ENCODE measurements around the gene SELENOS.

The SELENOS gene

DNA sequence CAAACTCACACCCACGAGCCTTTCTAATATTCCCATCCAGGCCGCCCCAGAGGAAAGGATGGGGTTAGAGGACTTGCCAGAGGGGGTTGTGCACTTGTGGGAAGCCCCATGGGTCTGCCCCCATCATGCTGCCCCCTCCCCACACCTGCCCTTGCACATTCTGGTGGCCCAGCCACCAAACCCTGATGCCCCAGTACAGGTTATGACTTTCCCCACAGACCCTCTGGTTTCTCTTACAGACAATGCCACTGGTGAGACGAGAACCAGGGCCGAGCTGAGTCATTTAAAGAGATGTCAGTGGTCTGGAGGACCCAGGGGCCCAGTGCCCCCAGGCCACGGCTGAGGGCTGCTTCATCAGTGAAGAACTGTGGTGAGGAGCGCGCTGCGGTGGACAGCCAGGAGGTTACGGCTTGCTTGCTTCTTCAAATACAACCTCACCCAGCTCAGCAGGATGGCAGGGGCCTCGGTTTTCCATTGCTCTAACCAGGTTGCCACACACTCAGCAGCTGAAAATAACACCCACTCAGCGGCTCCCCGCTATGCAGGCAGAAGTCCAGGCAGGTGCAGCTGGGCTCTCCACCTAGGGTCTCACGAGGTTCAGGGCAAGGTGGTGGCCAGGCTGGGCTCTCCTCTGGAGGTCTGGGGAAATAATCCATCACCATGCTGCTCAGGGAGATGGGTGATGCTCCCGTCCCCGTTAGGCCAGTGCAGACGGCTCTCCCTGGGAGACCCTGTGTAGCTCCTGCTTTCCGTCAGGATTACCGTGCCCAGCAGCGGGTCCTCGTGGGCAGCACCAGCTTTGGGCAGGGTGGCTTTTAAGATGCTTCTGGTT is 31.5 kb upstream of the SELENOS start:
- TF ChIP-seq POLR2AphosphoS5 (IDR thresholded peaks at IDR 0.05; ENCODE audit: low read depth): no peak
- TF ChIP-seq SPI1 (IDR thresholded peaks at IDR 0.05; ENCODE audit: borderline replicate concordance, low read depth): no peak
- no peak for TF ChIP-seq GABPA (IDR thresholded peaks at IDR 0.05; ENCODE audit: low read depth)
- TF ChIP-seq CTCF (IDR thresholded peaks at IDR 0.05; ENCODE audit: insufficient read depth, low read length): no peak
- no peak for TF ChIP-seq REST (IDR thresholded peaks at IDR 0.05; ENCODE audit: insufficient replicate concordance, low read depth)
- Histone ChIP-seq H3K27ac (replicated peaks) (no peak overlapping the region), H3K4me3 (replicated peaks; ENCODE audit: insufficient read depth, low read length) (no peak overlapping the region), H3K27me3 (ENCODE audit: insufficient read depth, poor library complexity, severe bottlenecking) (no peaks in the 10 kb centered on the region)
- DNase-seq (ENCODE audit: low read depth in 1 of 2, low spot score in 1 of 2): no peak

- TF ChIP-seq CTCF (IDR thresholded peaks at IDR 0.05; ENCODE audit: insufficient read depth, low read length): no peak
- TF ChIP-seq SPI1 (IDR thresholded peaks at IDR 0.05; ENCODE audit: borderline replicate concordance, low read depth): no peak
- TF ChIP-seq GABPA (IDR thresholded peaks at IDR 0.05; ENCODE audit: low read depth): no peak
- TF ChIP-seq POLR2AphosphoS5 (IDR thresholded peaks at IDR 0.05; ENCODE audit: low read depth): no peak
- TF ChIP-seq REST (IDR thresholded peaks at IDR 0.05; ENCODE audit: insufficient replicate concordance, low read depth): no peak
- Histone ChIP-seq H3K27me3 (ENCODE audit: insufficient read depth, poor library complexity, severe bottlenecking) (no peaks in the 10 kb centered on the region), H3K27ac (replicated peaks) (no peak overlapping the region)
Measured at GRCh38 chr15:101307897-101308603, 30.8 kb upstream of the SELENOS start.

GRCh38 chr15:101307048-101307896 is 30.0 kb upstream of the SELENOS start:
- DNase-seq (ENCODE audit: low read depth in 1 of 2, low spot score in 1 of 2): no peak
- TF ChIP-seq CTCF (IDR thresholded peaks at IDR 0.05; ENCODE audit: insufficient read depth, low read length) (no peak), POLR2AphosphoS5 (IDR thresholded peaks at IDR 0.05; ENCODE audit: low read depth) (no peak), GABPA (IDR thresholded peaks at IDR 0.05; ENCODE audit: low read depth) (no peak), REST (IDR thresholded peaks at IDR 0.05; ENCODE audit: insufficient replicate concordance, low read depth) (no peak), SPI1 (IDR thresholded peaks at IDR 0.05; ENCODE audit: borderline replicate concordance, low read depth) (no peak)
- no peak overlapping the region for H3K27ac ChIP-seq (replicated peaks)
- H3K4me3 ChIP-seq (replicated peaks; ENCODE audit: insufficient read depth, low read length): no peak overlapping the region
- no peaks in the 10 kb centered on the region for H3K27me3 ChIP-seq (ENCODE audit: insufficient read depth, poor library complexity, severe bottlenecking)

More at GRCh38 chr15:101307897-101308603, 30.8 kb upstream of the SELENOS start:
- H3K4me3 ChIP-seq (replicated peaks; ENCODE audit: insufficient read depth, low read length): no peak overlapping the region
- DNase-seq (ENCODE audit: low read depth in 1 of 2, low spot score in 1 of 2): no peak

Data from HL-60 (cell line).